COR-L47 (cell line): ENCODE data around the gene ATRNL1.

Source experiments
- DNase-seq: peaks from one replicate; lab custom pipeline; 2025; lab: John Stamatoyannopoulos, UW

ATRNL1 gene

GRCh38 chr10:115953281-115953680 is 860.1 kb downstream of the ATRNL1 start:
- no peak for DNase-seq

GRCh38 chr10:115953968-115954367 is 860.8 kb downstream of the ATRNL1 start:
- no peak for DNase-seq

DNA sequence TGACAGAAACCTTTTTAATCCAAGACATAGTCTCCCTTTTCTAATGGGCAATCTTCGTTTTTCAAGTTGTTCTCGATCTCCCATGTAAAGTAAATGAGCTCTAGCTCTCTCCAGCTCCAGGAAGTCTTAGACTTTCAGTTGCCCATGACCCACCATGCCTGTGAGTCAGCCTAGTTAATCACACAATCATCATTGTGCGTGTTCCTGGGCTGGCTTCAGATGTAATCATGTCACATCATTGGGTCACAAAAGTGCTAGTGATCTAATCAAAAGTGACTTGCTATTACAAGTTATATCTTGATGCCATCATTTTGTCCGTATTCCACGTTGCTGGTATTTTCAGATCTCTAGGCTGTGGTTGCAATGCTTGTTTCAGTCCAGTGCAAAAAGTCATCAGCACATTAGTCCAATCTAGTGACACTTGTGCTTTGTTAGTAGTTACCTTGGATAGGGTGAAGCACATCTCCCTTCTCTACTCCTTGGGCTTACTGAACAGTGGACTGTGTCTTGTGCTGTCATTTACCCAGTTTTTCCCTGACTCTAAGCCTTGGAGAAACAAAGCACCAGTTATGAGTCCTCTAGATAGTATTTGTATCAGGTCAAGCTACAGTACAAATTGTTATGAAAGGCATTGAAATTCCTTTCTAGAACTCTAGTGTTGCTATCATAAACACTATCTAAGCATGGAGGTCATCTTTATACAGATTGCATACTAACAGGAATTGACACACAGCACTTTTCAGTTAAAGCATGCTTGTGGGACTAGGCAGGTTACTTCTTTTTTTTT is 863.3 kb downstream of the ATRNL1 start:
- DNase-seq: no peak

GRCh38 chr10:115957012-115957399 is 863.8 kb downstream of the ATRNL1 start:
- no peak for DNase-seq

- no peak for DNase-seq
Observed at GRCh38 chr10:115957786-115958442, 864.7 kb downstream of the ATRNL1 start.

GRCh38 chr10:115963848-115964247 is 870.7 kb downstream of the ATRNL1 start:
- DNase-seq: no peak

GRCh38 chr10:115964827-115965226 is 871.7 kb downstream of the ATRNL1 start:
- DNase-seq: no peak

DNA sequence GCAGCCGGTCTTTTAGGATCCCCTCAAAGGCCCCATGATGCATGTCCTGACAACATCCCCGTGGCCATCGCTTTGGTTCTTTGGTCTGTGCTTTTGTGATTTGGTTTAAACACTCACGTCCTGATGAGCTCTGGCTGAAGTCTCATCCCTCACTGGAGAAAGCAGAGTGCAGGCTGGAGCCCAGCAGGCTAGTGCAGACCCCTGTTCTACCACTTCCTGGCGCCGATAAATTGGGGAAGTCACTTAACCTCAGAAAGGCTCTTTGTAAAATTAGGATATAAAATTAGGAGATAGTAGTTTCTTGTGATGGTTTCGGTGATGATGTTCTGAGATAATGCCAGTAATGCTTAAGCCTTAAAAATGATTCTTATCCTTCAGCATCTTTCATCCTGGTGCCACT is 872.2 kb downstream of the ATRNL1 start:
- no peak for DNase-seq

DNA sequence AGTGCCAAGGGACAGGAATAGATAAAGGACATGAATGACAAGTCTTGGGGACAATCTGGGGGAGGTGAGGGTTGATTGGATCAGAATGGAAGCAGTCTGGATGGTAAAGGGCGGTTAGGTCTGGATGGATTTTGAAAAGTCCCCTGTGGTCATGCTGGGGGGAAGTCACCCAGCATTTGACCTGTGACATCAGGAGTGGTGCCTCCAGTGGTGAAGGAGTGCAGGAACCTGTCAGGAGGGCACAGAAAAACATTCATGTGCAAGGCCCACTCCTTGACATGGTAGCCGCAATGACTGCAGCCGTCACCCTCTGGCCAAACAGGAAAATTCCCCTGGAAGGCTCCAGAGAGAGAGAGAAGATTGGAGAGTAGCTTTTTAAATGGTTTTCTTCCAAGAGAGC is 875.1 kb downstream of the ATRNL1 start:
- no peak for DNase-seq

- DNase-seq: no peak
Observed at GRCh38 chr10:115969591-115969990, 876.4 kb downstream of the ATRNL1 start.

- DNase-seq: no peak
Observed at GRCh38 chr10:115971921-115972320, 878.8 kb downstream of the ATRNL1 start.

DNA sequence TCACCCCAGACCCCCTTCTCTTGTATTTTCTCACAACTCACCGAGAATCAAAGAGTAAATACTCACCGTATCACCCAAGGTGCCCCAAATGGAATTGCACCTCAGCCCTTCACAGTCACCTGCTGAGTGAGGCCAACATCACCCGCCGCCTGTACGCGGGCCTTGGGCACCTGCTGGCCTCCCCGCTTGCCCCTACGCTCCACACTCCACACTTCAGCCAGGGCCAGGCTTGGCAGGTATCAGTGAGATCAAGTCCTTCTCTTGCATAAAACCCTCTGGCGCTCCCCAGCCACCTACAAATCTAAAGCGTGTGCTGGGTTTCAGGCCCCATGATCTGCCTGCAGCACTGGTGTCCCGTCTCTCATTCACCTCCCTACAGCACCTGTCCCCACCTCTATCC is 879.3 kb downstream of the ATRNL1 start:
- no peak for DNase-seq

- DNase-seq: no peak
Observed at GRCh38 chr10:115974351-115974750, 881.2 kb downstream of the ATRNL1 start.

- DNase-seq: no peak
Observed at GRCh38 chr10:115974816-115975430, 881.8 kb downstream of the ATRNL1 start.

- DNase-seq: no peak
Observed at GRCh38 chr10:115975506-115975905, 882.3 kb downstream of the ATRNL1 start.

DNA sequence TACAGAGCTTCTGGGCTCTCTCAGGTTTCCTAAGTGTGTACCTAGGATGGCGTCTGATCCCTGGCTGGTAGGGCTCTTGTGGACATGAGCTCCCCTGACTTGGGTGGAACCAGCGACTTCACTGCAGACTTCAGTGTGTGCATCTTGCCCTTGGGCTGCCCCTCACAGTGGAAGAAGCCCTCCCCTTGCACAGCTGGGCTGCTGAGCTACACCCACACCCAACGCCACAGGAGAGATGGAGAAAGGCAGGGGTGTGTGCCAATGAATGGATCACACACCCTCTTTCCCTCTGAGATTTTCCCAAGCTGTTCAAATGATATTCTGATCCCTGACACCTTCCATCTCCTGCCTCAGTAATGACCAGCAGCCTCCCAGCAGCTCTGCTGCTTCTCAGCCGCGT is 883.2 kb downstream of the ATRNL1 start:
- no peak for DNase-seq

- no peak for DNase-seq
Observed at GRCh38 chr10:115977855-115978254, 884.7 kb downstream of the ATRNL1 start.

DNA sequence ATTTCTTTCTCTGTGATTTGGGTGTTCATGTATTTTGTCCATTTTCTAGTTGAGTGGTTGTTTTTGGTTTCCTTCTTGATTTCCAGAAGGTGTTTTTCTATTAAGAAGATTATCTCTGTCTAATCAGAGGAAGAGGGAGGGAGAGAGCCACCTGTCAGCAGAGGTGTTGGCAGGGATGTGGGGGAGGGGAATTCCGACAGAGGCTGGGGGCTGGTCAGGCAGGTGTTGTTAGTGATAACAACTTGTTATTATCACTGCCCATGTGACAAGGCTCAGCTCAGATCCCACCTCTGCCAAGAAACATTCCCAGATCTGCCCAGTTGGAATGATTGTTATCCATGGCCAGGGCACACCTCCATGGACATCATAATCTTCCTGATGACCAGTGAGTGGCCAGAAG is 886.4 kb downstream of the ATRNL1 start:
- DNase-seq: no peak

GRCh38 chr10:115980470-115980869 is 887.3 kb downstream of the ATRNL1 start:
- no peak for DNase-seq

DNA sequence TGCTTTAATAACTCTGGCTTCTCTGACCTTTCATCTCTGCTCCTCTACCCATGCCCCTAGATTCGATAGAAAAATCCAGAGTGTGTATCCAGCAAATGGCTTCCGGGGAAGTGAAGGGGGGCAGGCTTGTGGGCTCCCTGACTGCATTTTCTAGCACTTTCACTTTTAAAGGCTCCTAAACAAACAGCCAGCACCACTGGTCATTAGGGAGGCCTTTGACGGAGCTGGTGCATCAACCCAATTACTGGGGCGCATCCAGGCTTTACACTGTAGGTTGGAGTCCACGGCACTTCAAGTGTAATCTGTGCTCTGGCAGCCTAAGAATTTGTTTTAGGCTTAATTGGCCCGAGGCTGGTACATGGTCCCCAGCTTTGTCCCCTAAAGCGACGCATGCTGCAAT is 887.9 kb downstream of the ATRNL1 start:
- no peak for DNase-seq

GRCh38 chr10:115982076-115982475 is 888.9 kb downstream of the ATRNL1 start:
- DNase-seq: no peak

GRCh38 chr10:115982526-115982925 is 889.4 kb downstream of the ATRNL1 start:
- no peak for DNase-seq

GRCh38 chr10:115985786-115986185 is 892.6 kb downstream of the ATRNL1 start:
- DNase-seq: no peak
